NCI-H1417 treated with DMSO at 0.1 percent for 48 hours (cell line): ENCODE results near the gene APMAP.

Experiments
- DNase-seq: peaks from one replicate; lab custom pipeline; 2025; lab: John Stamatoyannopoulos, UW

Gene APMAP

GRCh38 chr20:25024171-25024570, 31.6 kb upstream of the APMAP start:
- DNase-seq: no peak

GRCh38 chr20:25023356-25023755, 30.8 kb upstream of the APMAP start:
- no peak for DNase-seq

GRCh38 chr20:25022680-25023079, 30.1 kb upstream of the APMAP start:
- no peak for DNase-seq

GRCh38 chr20:25021336-25021735, 28.8 kb upstream of the APMAP start:
- DNase-seq: no peak

GRCh38 chr20:25020901-25021301, 28.4 kb upstream of the APMAP start:
- no peak for DNase-seq

GRCh38 chr20:25020345-25020744, 27.8 kb upstream of the APMAP start:
- no peak for DNase-seq

GRCh38 chr20:25019381-25020155, 27.0 kb upstream of the APMAP start:
- DNase-seq: no peak

- no peak for DNase-seq
Observed at GRCh38 chr20:25018841-25019240, 26.3 kb upstream of the APMAP start.

GRCh38 chr20:25018425-25018824, 25.9 kb upstream of the APMAP start:
- DNase-seq: no peak

- no peak for DNase-seq
Observed at GRCh38 chr20:25017257-25017803, 24.8 kb upstream of the APMAP start.

- DNase-seq: no peak
Observed at GRCh38 chr20:25016471-25016870, 23.9 kb upstream of the APMAP start.

GRCh38 chr20:25015986-25016385, 23.4 kb upstream of the APMAP start:
- no peak for DNase-seq

- DNase-seq: no peak
Observed at GRCh38 chr20:25014816-25015215, 22.3 kb upstream of the APMAP start.

- no peak for DNase-seq
Observed at GRCh38 chr20:25013478-25014380, 21.2 kb upstream of the APMAP start.

- no peak for DNase-seq
Observed at GRCh38 chr20:25012616-25013189, 20.2 kb upstream of the APMAP start.

- no peak for DNase-seq
Observed at GRCh38 chr20:25011831-25012241, 19.3 kb upstream of the APMAP start.

GRCh38 chr20:25011261-25011660, 18.7 kb upstream of the APMAP start:
- no peak for DNase-seq

GRCh38 chr20:25009218-25010145, 16.9 kb upstream of the APMAP start:
- DNase-seq: no peak

GRCh38 chr20:25008388-25009217, 16.1 kb upstream of the APMAP start:
- DNase-seq: no peak

GRCh38 chr20:25007491-25008305, 15.1 kb upstream of the APMAP start:
- no peak for DNase-seq
